ENCODE measurements around the gene KRI1.

DNA sequence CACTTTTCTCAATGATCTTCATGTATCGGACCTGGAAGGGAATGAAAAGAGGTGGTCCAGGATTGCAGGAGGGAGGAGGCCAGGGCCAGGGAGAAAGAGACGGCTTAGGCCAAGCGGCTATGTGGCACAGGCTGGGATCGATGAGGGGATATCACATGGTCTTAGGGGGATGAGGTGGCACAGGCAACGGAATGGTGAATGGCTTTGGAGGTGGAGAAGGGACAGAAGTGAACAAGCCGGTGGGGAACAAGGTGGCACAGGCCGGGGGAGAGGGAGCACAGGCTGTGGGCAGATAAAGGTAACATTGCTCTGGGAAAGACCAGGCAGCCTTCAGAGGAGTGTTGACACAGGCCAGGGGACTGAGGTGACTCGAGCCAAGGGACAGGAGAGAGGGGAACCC lies 8.7 kb upstream of the KRI1 start:
- TF ChIP-seq CTCF (IDR thresholded peaks at IDR 0.05 in 4 of 5, conservative IDR thresholded peaks at IDR 0.05 in 1 of 5) (no peak), POLR2A (IDR thresholded peaks at IDR 0.05) (no peak)

Data from gastrocnemius medialis (tissue), 4 donors.